PC-9 (cell line): ENCODE measurements around the gene LENG1.

Experiments
- CTCF ChIP-seq: fragments of 200-600 bp; sonication (generic); conservative IDR thresholded peaks from 2 replicates; pipeline ENCODE4 v1.6.1; 2017; ENCODE audit warnings: mixed run types, antibody characterized with exemption, mild to moderate bottlenecking, moderate library complexity
- EZH2 ChIP-seq: fragments of 200-600 bp; sonication (generic); IDR thresholded peaks from 2 replicates; pipeline ENCODE4 v1.8.0; 2017; ENCODE audit warnings: antibody characterized with exemption, low read depth

GRCh38 chr19:54208784-54209057, 49.2 kb upstream of the LENG1 start:
- TF ChIP-seq CTCF = no peak
- no peak for TF ChIP-seq EZH2
